Neural cell (in vitro differentiated cells): ENCODE measurements around the gene SYP. TPM values are rescaled to one million over a fixed set of nuclear protein-coding genes. Genes with fewer than 3 reads are reported as not detected.

Source experiments
- H2AFZ ChIP-seq: fragments of 200-600, 300-800 bp; sonication (generic), shearing (Covaris generic); 2 replicates; pipeline ENCODE4 v1.6.0; 2014; ENCODE audit warnings: low read depth, mild to moderate bottlenecking, antibody characterized with exemption, low read length, moderate library complexity
- H3F3A ChIP-seq: fragments of 200-600 bp; shearing (Covaris generic); 2 replicates; pipeline ENCODE4 v1.6.1; 2016; ENCODE audit warnings: mild to moderate bottlenecking, moderate library complexity, mixed read lengths, antibody characterized with exemption, low read length; ENCODE audit not compliant: insufficient read depth, poor library complexity, severe bottlenecking
- H3K27ac ChIP-seq: fragments of 200-600, 300-800 bp; sonication (generic), shearing (Covaris generic); 2 replicates; pipeline ENCODE4 v1.5.1; 2014; ENCODE audit warnings: mild to moderate bottlenecking, low read length, moderate library complexity
- H3K27me3 ChIP-seq: fragments of 300-800, 200-600 bp; sonication (generic), shearing (Covaris generic); 2 replicates; pipeline ENCODE4 v1.6.0; 2014; ENCODE audit warnings: mild to moderate bottlenecking, low read depth, low read length, moderate library complexity; ENCODE audit not compliant: insufficient read depth
- H3K36me3 ChIP-seq: fragments of 300-800, 200-600 bp; sonication (generic), shearing (Covaris generic); 2 replicates; pipeline ENCODE4 v1.5.1; 2014; ENCODE audit warnings: mild to moderate bottlenecking, antibody characterized with exemption, low read length, moderate library complexity; ENCODE audit not compliant: insufficient read depth
- H3K4me2 ChIP-seq: fragments of 300-800, 200-600 bp; sonication (generic), shearing (Covaris generic); 2 replicates; pipeline ENCODE4 v1.6.0; 2014; ENCODE audit warnings: mild to moderate bottlenecking, low read length
- H3K4me3 ChIP-seq: fragments of 300-800, 200-600 bp; sonication (generic), shearing (Covaris generic); 2 replicates; pipeline ENCODE4 v1.5.1; 2014; ENCODE audit warnings: mild to moderate bottlenecking, low read length, moderate library complexity
- H3K79me2 ChIP-seq: fragments of 200-600 bp; shearing (Covaris generic); replicated peaks from 2 replicates; pipeline ENCODE4 v1.6.0; 2014; ENCODE audit warnings: mild to moderate bottlenecking, low read length, moderate library complexity; ENCODE audit not compliant: insufficient read depth
- H3K9ac ChIP-seq: fragments of 300-800, 200-600 bp; sonication (generic), shearing (Covaris generic); 2 replicates; pipeline ENCODE4 v1.6.1; 2016; ENCODE audit warnings: mild to moderate bottlenecking, low read length, mixed read lengths
- H3K9me2 ChIP-seq: fragments of 200-600 bp; shearing (Covaris generic); 2 replicates; pipeline ENCODE4 v1.6.1; 2016; ENCODE audit warnings: mild to moderate bottlenecking, low read length, mixed read lengths; ENCODE audit not compliant: insufficient read depth
- H3K9me3 ChIP-seq: fragments of 200-600, 300-800 bp; sonication (generic), shearing (Covaris generic); 2 replicates; pipeline ENCODE4 v1.6.1; 2016; ENCODE audit warnings: mild to moderate bottlenecking, mixed run types, low read length, moderate library complexity, mixed read lengths
- H4K20me1 ChIP-seq: fragments of 200-600 bp; shearing (Covaris generic); 2 replicates; pipeline ENCODE4 v1.6.1; 2016; ENCODE audit warnings: mild to moderate bottlenecking, mixed run types; ENCODE audit not compliant: insufficient read depth
- EP300 ChIP-seq: fragments of 450-650 bp; conservative IDR thresholded peaks from 2 replicates; pipeline ENCODE4 v1.6.1; 2014; ENCODE audit warnings: antibody characterized with exemption, mild to moderate bottlenecking, moderate library complexity; ENCODE audit not compliant: poor library complexity, severe bottlenecking
- EZH2 ChIP-seq: fragments of 200-600, 300-800 bp; shearing (Covaris generic), sonication (generic); IDR thresholded peaks from 2 replicates; pipeline ENCODE4 v1.6.1; 2014; ENCODE audit warnings: antibody characterized with exemption, low read length, borderline replicate concordance, mild to moderate bottlenecking; ENCODE audit not compliant: insufficient read depth, poor library complexity, severe bottlenecking
- MXI1 ChIP-seq: fragments of 450-650 bp; conservative IDR thresholded peaks from 2 replicates; pipeline ENCODE4 v1.6.1; 2014; ENCODE audit warnings: antibody characterized with exemption, mild to moderate bottlenecking; ENCODE audit not compliant: poor library complexity, severe bottlenecking
- POLR2AphosphoS5 ChIP-seq: IDR thresholded peaks from 2 replicates; pipeline ENCODE4 v1.6.1; 2012
- RAD21 ChIP-seq: fragments of 450-650 bp; conservative IDR thresholded peaks from 2 replicates; pipeline ENCODE4 v1.6.1; 2014; ENCODE audit warnings: antibody characterized with exemption, mild to moderate bottlenecking, moderate library complexity
- TAF1 ChIP-seq: IDR thresholded peaks from 2 replicates; pipeline ENCODE4 v1.6.1; 2012; ENCODE audit warnings: low read depth
- polyA plus RNA-seq: library from polyadenylated mRNA; depleted of rRNA; stranded (reverse); fragments of >200 nt; gene quantifications from 2 replicates; pipeline ENCODE4 v1.2.3, GENCODE V29; 2014
- TF ChIP-seq, protein P1 (sequence below): IDR thresholded peaks from 2 replicates; pipeline ENCODE4 v1.6.1; 2012; ENCODE audit warnings: borderline replicate concordance
- TF ChIP-seq, protein P2 (sequence below): fragments of 450-650 bp; IDR thresholded peaks from 2 replicates; pipeline ENCODE4 v1.5.1; 2014; ENCODE audit warnings: antibody characterized with exemption, mild to moderate bottlenecking, moderate library complexity; ENCODE audit not compliant: poor library complexity, severe bottlenecking

The SYP gene
- polyA plus RNA-seq, 1 donor from 2014 or later: 240 TPM

DNA sequence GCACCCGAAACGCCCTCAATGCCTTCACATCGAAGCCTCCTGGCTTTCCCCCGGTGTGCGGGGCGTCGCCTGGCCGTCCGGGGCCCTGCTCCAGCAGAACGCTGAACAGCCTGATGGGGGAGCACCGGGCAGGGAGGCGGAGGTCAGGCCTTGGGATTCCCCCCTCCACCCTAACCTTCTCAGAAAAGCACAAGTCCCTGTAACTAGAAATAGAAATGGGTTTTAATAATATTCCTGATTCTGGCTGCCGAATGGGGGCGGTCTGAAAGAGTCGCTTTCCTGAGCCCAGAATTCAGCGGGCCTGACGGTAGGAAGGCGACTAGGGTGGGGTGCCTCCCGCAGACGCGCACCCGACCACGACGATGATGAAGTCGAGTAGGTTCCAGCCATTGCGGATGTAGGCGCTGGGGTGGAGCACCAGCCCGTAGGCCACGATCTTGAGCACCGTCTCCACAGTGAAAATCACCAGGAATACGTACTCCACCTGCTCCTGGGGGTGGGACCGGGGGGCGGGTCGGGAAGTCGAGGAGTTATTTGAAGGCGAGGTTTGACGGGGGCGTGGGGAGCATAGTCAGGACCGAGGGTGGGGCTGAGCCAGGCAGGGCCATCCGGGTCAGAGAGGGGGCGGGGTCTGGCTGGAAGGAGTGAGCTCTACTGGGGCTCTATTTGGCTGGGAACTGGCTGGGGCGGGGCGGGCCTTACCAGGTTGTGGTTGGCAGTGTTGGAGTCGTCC is 30.7 kb upstream of the SYP start:
- Histone ChIP-seq H3K4me3 (no peak overlapping the region), H3K4me2 (no peak overlapping the region), H3K9ac (no peak overlapping the region), H3F3A (no peaks in the 10 kb centered on the region), H3K27me3 (no peaks in the 10 kb centered on the region), H2AFZ (no peak overlapping the region), H4K20me1 (no peaks in the 10 kb centered on the region), H3K9me2 (no peaks in the 10 kb centered on the region), H3K27ac (no peak overlapping the region), H3K9me3 (no peaks in the 10 kb centered on the region), H3K36me3 (no peaks in the 10 kb centered on the region), H3K79me2 (no peaks in the 10 kb centered on the region)
- TF ChIP-seq, protein P1, sequence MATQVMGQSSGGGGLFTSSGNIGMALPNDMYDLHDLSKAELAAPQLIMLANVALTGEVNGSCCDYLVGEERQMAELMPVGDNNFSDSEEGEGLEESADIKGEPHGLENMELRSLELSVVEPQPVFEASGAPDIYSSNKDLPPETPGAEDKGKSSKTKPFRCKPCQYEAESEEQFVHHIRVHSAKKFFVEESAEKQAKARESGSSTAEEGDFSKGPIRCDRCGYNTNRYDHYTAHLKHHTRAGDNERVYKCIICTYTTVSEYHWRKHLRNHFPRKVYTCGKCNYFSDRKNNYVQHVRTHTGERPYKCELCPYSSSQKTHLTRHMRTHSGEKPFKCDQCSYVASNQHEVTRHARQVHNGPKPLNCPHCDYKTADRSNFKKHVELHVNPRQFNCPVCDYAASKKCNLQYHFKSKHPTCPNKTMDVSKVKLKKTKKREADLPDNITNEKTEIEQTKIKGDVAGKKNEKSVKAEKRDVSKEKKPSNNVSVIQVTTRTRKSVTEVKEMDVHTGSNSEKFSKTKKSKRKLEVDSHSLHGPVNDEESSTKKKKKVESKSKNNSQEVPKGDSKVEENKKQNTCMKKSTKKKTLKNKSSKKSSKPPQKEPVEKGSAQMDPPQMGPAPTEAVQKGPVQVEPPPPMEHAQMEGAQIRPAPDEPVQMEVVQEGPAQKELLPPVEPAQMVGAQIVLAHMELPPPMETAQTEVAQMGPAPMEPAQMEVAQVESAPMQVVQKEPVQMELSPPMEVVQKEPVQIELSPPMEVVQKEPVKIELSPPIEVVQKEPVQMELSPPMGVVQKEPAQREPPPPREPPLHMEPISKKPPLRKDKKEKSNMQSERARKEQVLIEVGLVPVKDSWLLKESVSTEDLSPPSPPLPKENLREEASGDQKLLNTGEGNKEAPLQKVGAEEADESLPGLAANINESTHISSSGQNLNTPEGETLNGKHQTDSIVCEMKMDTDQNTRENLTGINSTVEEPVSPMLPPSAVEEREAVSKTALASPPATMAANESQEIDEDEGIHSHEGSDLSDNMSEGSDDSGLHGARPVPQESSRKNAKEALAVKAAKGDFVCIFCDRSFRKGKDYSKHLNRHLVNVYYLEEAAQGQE: no peak
- TF ChIP-seq RAD21: no peak
- TF ChIP-seq EP300: no peak
- TF ChIP-seq, protein P2, sequence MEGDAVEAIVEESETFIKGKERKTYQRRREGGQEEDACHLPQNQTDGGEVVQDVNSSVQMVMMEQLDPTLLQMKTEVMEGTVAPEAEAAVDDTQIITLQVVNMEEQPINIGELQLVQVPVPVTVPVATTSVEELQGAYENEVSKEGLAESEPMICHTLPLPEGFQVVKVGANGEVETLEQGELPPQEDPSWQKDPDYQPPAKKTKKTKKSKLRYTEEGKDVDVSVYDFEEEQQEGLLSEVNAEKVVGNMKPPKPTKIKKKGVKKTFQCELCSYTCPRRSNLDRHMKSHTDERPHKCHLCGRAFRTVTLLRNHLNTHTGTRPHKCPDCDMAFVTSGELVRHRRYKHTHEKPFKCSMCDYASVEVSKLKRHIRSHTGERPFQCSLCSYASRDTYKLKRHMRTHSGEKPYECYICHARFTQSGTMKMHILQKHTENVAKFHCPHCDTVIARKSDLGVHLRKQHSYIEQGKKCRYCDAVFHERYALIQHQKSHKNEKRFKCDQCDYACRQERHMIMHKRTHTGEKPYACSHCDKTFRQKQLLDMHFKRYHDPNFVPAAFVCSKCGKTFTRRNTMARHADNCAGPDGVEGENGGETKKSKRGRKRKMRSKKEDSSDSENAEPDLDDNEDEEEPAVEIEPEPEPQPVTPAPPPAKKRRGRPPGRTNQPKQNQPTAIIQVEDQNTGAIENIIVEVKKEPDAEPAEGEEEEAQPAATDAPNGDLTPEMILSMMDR: no peak
- TF ChIP-seq POLR2AphosphoS5: no peak

DNA sequence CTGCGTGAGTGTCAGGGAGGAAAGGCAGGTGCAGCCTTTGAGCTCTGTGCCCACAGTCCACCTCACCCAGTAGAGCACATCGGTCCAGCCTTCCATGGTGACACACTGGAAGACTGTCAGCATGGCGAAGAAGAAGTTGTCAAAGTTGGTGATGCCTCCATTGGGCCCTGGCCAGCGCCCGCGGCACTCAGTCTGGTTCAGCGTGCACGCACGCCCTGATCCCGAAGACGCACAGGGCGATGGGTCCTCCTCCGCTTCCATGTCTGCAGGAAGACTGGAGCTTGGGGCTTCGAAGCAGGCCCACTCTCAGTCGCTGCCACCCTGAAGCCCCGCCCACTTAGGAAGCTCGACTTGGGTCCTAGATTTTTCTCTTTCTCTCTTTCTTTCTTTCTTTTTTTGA is 28.2 kb upstream of the SYP start:
- Histone ChIP-seq H2AFZ (no peak overlapping the region), H3K27ac (no peak overlapping the region), H3F3A (no peaks in the 10 kb centered on the region), H3K9me3 (no peaks in the 10 kb centered on the region), H3K36me3 (no peaks in the 10 kb centered on the region), H3K79me2 (no peaks in the 10 kb centered on the region), H3K27me3 (no peaks in the 10 kb centered on the region), H3K4me2 (no peak overlapping the region), H3K4me3 (no peak overlapping the region), H3K9ac (no peak overlapping the region), H4K20me1 (no peaks in the 10 kb centered on the region), H3K9me2 (no peaks in the 10 kb centered on the region)
- TF ChIP-seq MXI1: no peak
- TF ChIP-seq TAF1: no peak
- no peak for TF ChIP-seq POLR2AphosphoS5
- TF ChIP-seq, protein P1: no peak
- no peak for TF ChIP-seq EZH2
